Activated T-helper 1 cell treated with anti-CD3 and anti-CD28 coated beads, Interleukin-12 subunit alpha, Interleukin-12 subunit beta, Interleukin-2, Interleukin-4 antibody, amounts not matched to agents 30 ng/mL and 10 ng/mL and 1 ng/mL, durations not matched to agents 14 hours and 24 hours and 36 hours (primary cell): ENCODE measurements around the gene ACBD7. TPM values are rescaled to one million over a fixed set of nuclear protein-coding genes. Genes with fewer than 3 reads are reported as not detected.

ENCODE experiments used
- DNase-seq: peaks from one replicate; pipeline ENCODE4 v3.0.0; 2021; ENCODE audit warnings: low spot score
- H3K27ac Mint-ChIP-seq: one replicate; pipeline ENCODE4 v1.8.0; 2021; ENCODE audit warnings: mild to moderate bottlenecking, mixed read lengths
- H3K27me3 Mint-ChIP-seq: one replicate; pipeline ENCODE4 v1.8.0; 2022; ENCODE audit warnings: mild to moderate bottlenecking, moderate library complexity, mixed read lengths; ENCODE audit not compliant: insufficient read depth
- H3K36me3 Mint-ChIP-seq: one replicate; pipeline ENCODE4 v1.8.0; 2021; ENCODE audit warnings: low read depth, mixed read lengths
- H3K4me1 Mint-ChIP-seq: one replicate; pipeline ENCODE4 v1.8.0; 2021; ENCODE audit warnings: low read depth, mixed read lengths
- H3K4me3 Mint-ChIP-seq: one replicate; pipeline ENCODE4 v1.8.0; 2021; ENCODE audit warnings: mild to moderate bottlenecking, moderate library complexity, mixed read lengths
- H3K9me3 Mint-ChIP-seq: one replicate; pipeline ENCODE4 v1.8.0; 2021; ENCODE audit warnings: mixed read lengths
- intact Hi-C: fragments of 100-400 bp; cut with micrococcal nuclease; formaldehyde crosslinking; loops from one replicate; pipeline ENCODE4 v1.15.1; 2024
- total RNA-seq: library from RNA; stranded (reverse); gene quantifications from 2 replicates; pipeline ENCODE4 v1.2.3, GENCODE V29; 2022

Gene ACBD7
- total RNA-seq, 1 donor from 2014 or later = 2.7 TPM

DNA sequence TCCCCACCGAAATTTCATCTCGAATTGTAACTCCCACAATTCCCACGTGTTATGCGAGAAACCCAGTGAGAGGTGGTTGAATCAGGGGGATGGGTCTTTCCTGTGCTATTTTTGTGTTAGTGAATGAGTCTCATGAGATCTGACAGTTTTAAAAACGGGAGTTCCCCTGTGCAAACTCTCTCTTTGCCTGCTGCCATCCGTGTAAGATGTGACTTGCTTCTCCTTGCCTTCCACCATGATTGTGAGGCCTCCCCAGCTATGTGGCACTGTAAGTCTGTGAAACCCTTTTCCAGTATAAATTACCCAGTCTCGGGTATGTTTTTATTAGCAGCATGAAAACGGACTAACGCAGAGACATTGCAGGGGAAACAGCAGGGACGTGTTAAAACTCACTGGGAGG, 50.2 kb downstream of the ACBD7 start:
- Mint-ChIP-seq H3K9me3 (no peaks in the 10 kb centered on the region), H3K4me1 (peaks cover 16% of the 10 kb centered on the region), H3K36me3 (no peaks in the 10 kb centered on the region), H3K27ac (no peak overlapping the region), H3K27me3 (no peaks in the 10 kb centered on the region), H3K4me3 (no peak overlapping the region)
- no peak for DNase-seq
- intact Hi-C loops = no loop called here

DNA sequence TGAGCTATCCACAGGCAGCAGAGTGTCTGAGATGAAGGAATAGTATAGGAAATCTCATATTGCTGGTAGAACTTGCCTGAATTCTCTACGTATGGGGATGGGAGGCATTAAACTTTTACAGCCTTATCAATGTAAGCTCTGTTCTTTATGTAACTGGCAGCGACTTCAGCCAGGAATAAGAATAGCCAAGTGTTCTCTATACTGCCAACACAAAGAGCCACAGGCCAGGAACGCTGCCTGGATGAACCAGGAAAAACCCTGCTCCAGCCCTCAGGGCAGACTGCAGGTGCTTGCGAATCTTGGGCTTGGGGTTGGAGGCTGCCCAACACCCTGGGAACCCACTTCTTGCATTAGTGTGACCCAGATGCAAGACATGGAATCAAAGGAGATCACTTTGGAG, 50.9 kb downstream of the ACBD7 start:
- no peaks in the 10 kb centered on the region for H3K36me3 Mint-ChIP-seq
- H3K4me1 Mint-ChIP-seq = peaks cover 16% of the 10 kb centered on the region
- H3K9me3 Mint-ChIP-seq = no peaks in the 10 kb centered on the region
- DNase-seq = no peak
- no peak overlapping the region for H3K4me3 Mint-ChIP-seq
- no peak overlapping the region for H3K27ac Mint-ChIP-seq
- no peaks in the 10 kb centered on the region for H3K27me3 Mint-ChIP-seq
- intact Hi-C loops = no loop called here

DNA sequence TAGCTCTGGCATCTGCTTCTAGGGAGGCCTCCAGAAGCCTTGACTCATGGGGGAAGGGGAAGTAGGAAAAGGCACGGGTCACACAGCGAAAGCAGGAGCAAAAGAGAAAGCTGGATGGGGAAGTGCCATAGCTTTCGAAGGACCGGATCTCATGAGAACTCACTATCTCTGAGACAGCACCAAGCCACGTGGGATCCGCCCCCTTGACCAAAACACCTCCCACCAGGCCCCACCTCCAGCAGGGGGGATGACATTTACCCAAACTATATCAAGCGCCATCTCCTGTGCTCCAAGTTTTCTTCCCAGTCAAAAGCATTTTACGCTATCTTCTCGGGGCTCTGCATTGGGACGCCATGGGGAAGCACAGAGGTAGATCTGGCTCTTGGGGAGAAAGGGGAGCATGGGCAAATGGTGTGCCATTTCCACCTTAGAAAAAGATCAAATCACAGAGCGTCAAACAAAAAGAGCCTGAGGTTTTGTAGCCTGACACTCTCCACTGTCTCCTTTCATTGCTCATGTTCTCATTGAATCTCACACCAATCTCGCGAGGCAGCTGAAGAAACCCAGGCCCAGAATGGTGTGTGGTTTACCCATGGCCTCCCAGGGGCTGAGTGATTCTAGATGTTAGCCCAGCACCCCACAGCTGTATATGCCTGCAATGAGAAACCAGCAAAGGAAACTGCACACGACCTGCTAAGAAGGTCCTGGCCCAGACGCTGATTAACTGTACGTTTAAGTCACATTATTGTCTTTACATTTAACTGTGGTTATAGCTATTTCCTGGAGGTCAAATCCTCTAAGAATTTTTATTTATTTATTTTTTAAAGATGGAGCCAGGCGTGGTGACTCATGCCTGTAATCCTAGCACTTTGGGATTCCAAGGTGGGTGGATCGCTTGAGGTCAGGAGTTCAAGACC, 52.9 kb downstream of the ACBD7 start:
- H3K27me3 Mint-ChIP-seq = no peaks in the 10 kb centered on the region
- no peak for DNase-seq
- no peaks in the 10 kb centered on the region for H3K9me3 Mint-ChIP-seq
- H3K4me1 Mint-ChIP-seq = peaks cover 13% of the 10 kb centered on the region
- intact Hi-C loops = no loop called here
- no peaks in the 10 kb centered on the region for H3K36me3 Mint-ChIP-seq
- H3K4me3 Mint-ChIP-seq = no peak overlapping the region
- no peak overlapping the region for H3K27ac Mint-ChIP-seq

DNA sequence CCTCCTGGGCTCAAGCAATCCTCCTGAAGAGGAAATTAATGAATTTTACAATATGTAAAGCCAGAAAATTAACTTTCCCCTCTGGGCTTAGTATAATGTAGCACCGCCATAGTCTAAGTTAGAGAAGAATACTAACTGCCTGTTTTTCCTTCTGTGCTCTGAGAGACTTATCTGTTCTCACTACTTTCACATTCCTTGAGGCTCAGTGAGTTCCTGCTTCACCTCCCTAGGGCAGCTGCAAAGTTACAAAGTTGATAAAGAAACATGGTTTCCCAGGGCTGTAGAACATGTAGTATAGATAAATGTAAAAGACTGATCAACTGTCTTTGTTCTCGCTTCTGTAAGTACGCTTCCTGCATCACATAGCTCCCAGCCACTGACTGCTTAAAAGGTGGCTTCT, 60.8 kb downstream of the ACBD7 start:
- intact Hi-C loops = no loop called here
- DNase-seq = no peak
- Mint-ChIP-seq H3K27me3 (peaks cover 4% of the 10 kb centered on the region), H3K27ac (no peak overlapping the region), H3K36me3 (no peaks in the 10 kb centered on the region), H3K9me3 (no peaks in the 10 kb centered on the region), H3K4me1 (peaks cover 6% of the 10 kb centered on the region), H3K4me3 (no peak overlapping the region)

Other genes with a start within 250 kb of the ACBD7 start
- gene SUV39H2, start 209.9 kb downstream of the ACBD7 start, total RNA-seq = 43.3 and 51.7 TPM in 2 replicates
- gene DCLRE1C, start 134.7 kb downstream of the ACBD7 start, total RNA-seq = 15.5 and 20.9 TPM in 2 replicates
- 0.44 TPM in 1 of 2 replicates, not detected in the other for gene MEIG1, start 129.4 kb downstream of the ACBD7 start, total RNA-seq
- 0.44 and 0.88 TPM in 2 replicates for gene OLAH, start 44.8 kb downstream of the ACBD7 start, total RNA-seq
- 19.6 and 24.8 TPM in 2 replicates for gene RPP38, start 8.6 kb upstream of the ACBD7 start, total RNA-seq
- gene NMT2, start 79.9 kb upstream of the ACBD7 start, total RNA-seq = 9.4 and 9.8 TPM in 2 replicates